HFFc6 (cell line): ENCODE results near the gene MKLN1. TPM values are rescaled to one million over a fixed set of nuclear protein-coding genes. Genes with fewer than 3 reads are reported as not detected.

Source experiments
- DNase-seq: peaks from one replicate; pipeline ENCODE4 v3.0.0-alpha.2; 2018
- H3K27ac Mint-ChIP-seq: 2 replicates; pipeline ENCODE4 v1.8.0; 2020; ENCODE audit warnings: mild to moderate bottlenecking, mixed read lengths
- H3K27me3 Mint-ChIP-seq: 2 replicates; pipeline ENCODE4 v1.8.0; 2021; ENCODE audit warnings: mild to moderate bottlenecking, moderate library complexity, mixed read lengths; ENCODE audit not compliant: insufficient read depth
- H3K36me3 Mint-ChIP-seq: 2 replicates; pipeline ENCODE4 v1.8.0; 2021; ENCODE audit warnings: low read depth, mixed read lengths
- H3K4me1 Mint-ChIP-seq: 2 replicates; pipeline ENCODE4 v1.8.0; 2020; ENCODE audit warnings: low read depth, mixed read lengths
- H3K4me3 Mint-ChIP-seq: 2 replicates; pipeline ENCODE4 v1.8.0; 2020; ENCODE audit warnings: mild to moderate bottlenecking, moderate library complexity, mixed read lengths
- H3K9me3 Mint-ChIP-seq: 2 replicates; pipeline ENCODE4 v1.8.0; 2020; ENCODE audit warnings: mild to moderate bottlenecking, mixed read lengths
- long read RNA-seq: library from polyadenylated mRNA; unstranded; transcript quantifications from one replicate; pipeline ENCODE4 v2.0.0, GENCODE V29; 2019
- total RNA-seq, 6 experiments: library from RNA; stranded (reverse); fragmentation: NEBNext Ultra II Directional; extraction: Animal tissue kit (Norgen Biotek cat#: 25700); gene quantifications; 2 replicates in 1 of 6; 3 replicates in 5 of 6; pipeline ENCODE4 v1.2.3, GENCODE V29; 2021
- TF ChIP-seq, protein P1 (sequence below): fragments of 200-600 bp; sonication (generic); IDR thresholded peaks from 2 replicates; pipeline ENCODE4 v1.5.0; 2021; ENCODE audit warnings: antibody characterized with exemption, mild to moderate bottlenecking

The MKLN1 gene
- 10 to 100 TPM; 31.9 to 44.7 (median 38.6) TPM for total RNA-seq
- long read RNA-seq, full-length matches to known transcripts = 9 of 21 reads
- long read RNA-seq, partial matches to known transcripts = 2 of 21 reads
- long read RNA-seq, other reads (novel, unspliced or antisense) = 10 of 21 reads

- Mint-ChIP-seq H3K36me3 (peaks cover 20% of the 10 kb centered on the region), H3K4me1 (peaks cover 54% of the 10 kb centered on the region), H3K4me3 (peak within 1 kb of the TSS; percentile 94), H3K27ac (peak within 1 kb of the TSS; percentile 96), H3K9me3 (no peaks in the 10 kb centered on the region), H3K27me3 (peaks cover 11% of the 10 kb centered on the region)
- TF ChIP-seq, protein P1, sequence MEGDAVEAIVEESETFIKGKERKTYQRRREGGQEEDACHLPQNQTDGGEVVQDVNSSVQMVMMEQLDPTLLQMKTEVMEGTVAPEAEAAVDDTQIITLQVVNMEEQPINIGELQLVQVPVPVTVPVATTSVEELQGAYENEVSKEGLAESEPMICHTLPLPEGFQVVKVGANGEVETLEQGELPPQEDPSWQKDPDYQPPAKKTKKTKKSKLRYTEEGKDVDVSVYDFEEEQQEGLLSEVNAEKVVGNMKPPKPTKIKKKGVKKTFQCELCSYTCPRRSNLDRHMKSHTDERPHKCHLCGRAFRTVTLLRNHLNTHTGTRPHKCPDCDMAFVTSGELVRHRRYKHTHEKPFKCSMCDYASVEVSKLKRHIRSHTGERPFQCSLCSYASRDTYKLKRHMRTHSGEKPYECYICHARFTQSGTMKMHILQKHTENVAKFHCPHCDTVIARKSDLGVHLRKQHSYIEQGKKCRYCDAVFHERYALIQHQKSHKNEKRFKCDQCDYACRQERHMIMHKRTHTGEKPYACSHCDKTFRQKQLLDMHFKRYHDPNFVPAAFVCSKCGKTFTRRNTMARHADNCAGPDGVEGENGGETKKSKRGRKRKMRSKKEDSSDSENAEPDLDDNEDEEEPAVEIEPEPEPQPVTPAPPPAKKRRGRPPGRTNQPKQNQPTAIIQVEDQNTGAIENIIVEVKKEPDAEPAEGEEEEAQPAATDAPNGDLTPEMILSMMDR = no peak
- DNase-seq = peak; percentile 74
Observed at GRCh38 chr7:131327626-131328376, at the start of gene MKLN1. Gene MKLN1 (plus strand): TSS chr7:131327876. CDS start chr7:131327900, 24 bp downstream.

DNA sequence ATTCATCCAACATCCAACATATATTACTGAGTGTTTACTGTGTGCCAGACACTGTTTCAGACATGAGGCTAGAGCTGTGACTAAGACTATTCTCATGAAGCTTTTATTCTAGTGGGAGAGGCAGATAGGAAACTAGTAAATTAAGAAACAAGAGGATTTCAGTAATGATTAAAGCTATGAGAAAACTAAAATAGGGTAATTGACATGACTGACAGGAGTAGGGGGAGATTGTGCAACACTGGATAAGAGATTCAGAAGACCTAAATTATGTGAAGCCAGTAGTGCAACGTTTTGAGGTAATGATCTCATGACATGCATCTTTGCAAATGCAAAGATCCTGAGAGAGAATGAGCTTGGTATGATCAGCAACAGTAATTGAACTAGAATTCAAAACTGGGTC, 48.6 kb upstream of the MKLN1 start:
- H3K27me3 Mint-ChIP-seq = peaks cover 5% of the 10 kb centered on the region
- no peaks in the 10 kb centered on the region for H3K9me3 Mint-ChIP-seq
- no peak overlapping the region for H3K4me3 Mint-ChIP-seq
- H3K4me1 Mint-ChIP-seq = no peaks in the 10 kb centered on the region
- TF ChIP-seq, protein P1 = no peak
- H3K27ac Mint-ChIP-seq = no peak overlapping the region
- H3K36me3 Mint-ChIP-seq = no peaks in the 10 kb centered on the region
- no peak for DNase-seq

GRCh38 chr7:131281266-131282048, 46.2 kb upstream of the MKLN1 start:
- no peaks in the 10 kb centered on the region for H3K9me3 Mint-ChIP-seq
- no peaks in the 10 kb centered on the region for H3K4me1 Mint-ChIP-seq
- no peak for DNase-seq
- TF ChIP-seq, protein P1 = no peak
- H3K36me3 Mint-ChIP-seq = no peaks in the 10 kb centered on the region
- no peaks in the 10 kb centered on the region; the same call in 1 of the 2 replicates for H3K27me3 Mint-ChIP-seq
- no peak overlapping the region for H3K4me3 Mint-ChIP-seq
- no peak overlapping the region for H3K27ac Mint-ChIP-seq

DNA sequence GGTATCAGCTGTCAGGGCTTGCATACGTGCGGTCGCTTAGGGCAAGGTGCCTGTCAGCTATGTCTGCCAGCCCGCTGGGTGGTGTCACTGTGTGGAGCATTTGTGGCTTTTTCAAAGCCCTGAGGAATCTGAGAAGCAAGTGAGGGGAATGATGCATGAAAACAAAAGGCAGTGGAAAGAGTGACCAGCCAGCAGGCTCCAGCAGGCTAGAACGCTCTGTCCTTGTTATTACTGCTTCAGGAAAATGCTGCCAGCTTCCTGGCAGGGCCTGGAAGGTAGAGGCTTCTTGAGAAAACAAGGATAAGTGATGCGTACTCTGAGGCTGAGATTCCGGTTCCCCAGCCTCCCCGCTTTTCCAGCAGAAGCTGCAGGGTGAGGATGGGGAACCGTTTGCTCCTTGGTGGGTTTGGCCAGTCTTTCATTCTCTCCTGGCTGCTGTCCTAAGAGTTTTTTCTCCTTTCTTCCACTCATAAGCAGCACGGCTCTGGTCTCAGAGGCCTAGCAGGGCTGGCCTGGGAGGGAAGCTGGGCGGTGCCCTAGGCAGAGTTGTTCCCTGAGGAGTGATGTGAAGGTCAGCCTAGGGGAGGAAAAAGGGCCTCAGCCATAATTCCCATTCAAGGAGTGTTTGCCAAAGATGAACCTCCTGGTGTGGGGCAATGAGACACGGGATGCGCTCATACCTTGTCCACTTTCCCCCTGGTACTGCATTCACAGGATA, 42.8 kb upstream of the MKLN1 start:
- DNase-seq = no peak

DNA sequence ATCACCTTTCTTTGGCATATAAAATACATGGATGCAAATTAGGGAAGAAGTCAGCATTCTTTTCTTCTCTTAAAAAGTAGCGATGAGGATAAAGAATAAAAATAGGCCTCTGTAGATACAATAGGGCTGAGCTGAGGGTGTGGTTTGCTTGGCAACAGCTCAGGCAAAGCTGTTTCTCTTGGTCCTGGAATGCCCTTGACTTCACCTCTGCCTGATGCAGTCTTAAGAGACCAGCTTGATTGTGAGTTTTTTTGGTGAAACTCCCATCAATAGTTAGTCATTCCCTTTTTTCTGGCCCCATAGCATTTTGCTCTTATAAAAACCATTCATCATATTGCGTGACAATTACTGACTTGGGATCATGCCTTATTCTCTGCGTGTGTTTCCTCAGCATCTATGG, 42.1 kb upstream of the MKLN1 start:
- H3K27ac Mint-ChIP-seq = no peak overlapping the region
- DNase-seq = no peak
- H3K4me3 Mint-ChIP-seq = no peak overlapping the region

More for the DNA sequence above, 42.8 kb upstream of the MKLN1 start:
- Mint-ChIP-seq H3K4me3 (no peak overlapping the region), H3K9me3 (no peaks in the 10 kb centered on the region), H3K36me3 (no peaks in the 10 kb centered on the region), H3K27ac (no peak overlapping the region), H3K27me3 (no peaks in the 10 kb centered on the region), H3K4me1 (no peaks in the 10 kb centered on the region)
- TF ChIP-seq, protein P1 = no peak

More for the DNA sequence above, 42.1 kb upstream of the MKLN1 start:
- Mint-ChIP-seq H3K36me3 (no peaks in the 10 kb centered on the region), H3K4me1 (no peaks in the 10 kb centered on the region), H3K27me3 (no peaks in the 10 kb centered on the region), H3K9me3 (no peaks in the 10 kb centered on the region)
- TF ChIP-seq, protein P1 = no peak
